WI38 (cell line): ENCODE data around the gene GPR107.

Experiments
- H3K4me3 ChIP-seq: 2 replicates; pipeline ENCODE4 v1.5.1; 2011; ENCODE audit warnings: low read depth, mild to moderate bottlenecking, control low read depth, low read length
- TF ChIP-seq, protein P1 (sequence below): IDR thresholded peaks from 2 replicates; pipeline ENCODE4 v1.5.1; 2012; ENCODE audit warnings: low read depth, mild to moderate bottlenecking, control low read depth, low read length

Gene GPR107

DNA sequence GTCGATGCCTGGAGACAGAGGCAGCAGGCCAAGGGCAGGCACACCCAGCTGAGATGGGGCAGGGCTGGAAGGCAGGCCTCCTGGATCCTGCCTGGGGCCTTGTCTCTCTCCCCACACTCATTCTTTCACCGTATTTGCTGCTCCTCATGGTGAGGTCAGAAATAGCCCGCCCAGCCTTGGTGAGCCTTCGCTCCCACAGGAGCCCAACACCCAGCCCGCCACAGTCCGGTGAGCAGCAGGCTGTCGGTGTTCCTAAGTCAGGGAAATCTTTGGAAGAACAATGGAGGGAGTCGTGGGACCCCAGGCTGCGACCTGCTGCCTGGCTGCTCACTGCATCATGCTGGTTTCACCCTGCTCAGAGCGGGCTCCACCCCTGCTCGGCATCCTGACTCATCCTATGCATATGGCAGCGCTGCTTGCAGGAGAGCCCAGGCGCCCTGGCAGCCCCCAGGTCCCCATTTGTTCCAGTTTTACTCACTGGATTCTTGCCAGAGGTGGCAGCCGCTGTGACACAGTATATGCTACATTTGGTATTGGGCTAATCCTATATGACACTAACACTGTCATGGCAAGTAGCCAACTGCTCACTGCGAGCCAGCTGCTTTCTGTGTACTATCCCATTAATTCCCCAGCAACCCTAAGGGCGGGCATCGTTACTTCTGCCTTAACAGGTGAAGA lies 65.3 kb downstream of the GPR107 start:
- TF ChIP-seq, protein P1, sequence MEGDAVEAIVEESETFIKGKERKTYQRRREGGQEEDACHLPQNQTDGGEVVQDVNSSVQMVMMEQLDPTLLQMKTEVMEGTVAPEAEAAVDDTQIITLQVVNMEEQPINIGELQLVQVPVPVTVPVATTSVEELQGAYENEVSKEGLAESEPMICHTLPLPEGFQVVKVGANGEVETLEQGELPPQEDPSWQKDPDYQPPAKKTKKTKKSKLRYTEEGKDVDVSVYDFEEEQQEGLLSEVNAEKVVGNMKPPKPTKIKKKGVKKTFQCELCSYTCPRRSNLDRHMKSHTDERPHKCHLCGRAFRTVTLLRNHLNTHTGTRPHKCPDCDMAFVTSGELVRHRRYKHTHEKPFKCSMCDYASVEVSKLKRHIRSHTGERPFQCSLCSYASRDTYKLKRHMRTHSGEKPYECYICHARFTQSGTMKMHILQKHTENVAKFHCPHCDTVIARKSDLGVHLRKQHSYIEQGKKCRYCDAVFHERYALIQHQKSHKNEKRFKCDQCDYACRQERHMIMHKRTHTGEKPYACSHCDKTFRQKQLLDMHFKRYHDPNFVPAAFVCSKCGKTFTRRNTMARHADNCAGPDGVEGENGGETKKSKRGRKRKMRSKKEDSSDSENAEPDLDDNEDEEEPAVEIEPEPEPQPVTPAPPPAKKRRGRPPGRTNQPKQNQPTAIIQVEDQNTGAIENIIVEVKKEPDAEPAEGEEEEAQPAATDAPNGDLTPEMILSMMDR = no peak
- no peak overlapping the region for H3K4me3 ChIP-seq

DNA sequence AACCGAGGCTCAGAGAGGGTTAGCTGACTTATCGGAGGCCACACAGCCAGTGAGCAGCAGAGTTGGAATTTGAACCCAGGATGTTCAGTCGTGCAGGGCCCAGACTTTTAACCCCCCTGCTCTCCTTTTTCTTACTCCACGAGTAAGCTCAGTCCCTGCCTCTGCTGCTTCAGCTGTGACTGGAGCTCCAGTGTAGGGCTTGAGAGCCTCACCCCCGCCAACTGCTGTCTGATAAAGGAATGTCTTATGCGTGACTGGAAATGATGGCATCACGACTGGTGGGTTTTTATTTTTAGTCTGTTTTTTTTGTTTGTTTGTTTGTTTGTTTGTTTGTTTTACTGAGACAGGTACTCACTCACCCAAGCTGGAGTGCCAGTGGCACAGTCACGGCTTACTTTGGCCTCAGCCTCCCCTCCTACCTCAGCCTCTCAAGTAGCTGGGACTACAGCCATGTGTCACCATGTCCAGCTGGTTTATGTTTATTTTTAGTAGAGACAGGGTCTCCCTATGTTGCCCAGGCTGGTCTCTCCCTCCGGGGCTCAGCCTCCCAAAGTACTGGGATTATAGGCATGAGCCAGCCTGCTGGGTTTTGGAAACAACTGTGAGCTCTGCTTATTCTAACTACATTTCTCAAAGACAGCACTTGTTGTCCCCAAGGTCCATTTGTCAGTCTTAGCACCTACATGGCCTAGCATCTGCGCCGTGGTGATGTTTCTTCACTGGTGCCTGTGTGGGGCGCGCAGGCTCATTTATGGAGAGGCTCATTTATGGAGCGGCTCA lies 66.0 kb downstream of the GPR107 start:
- no peak overlapping the region for H3K4me3 ChIP-seq
- TF ChIP-seq, protein P1 = no peak

DNA sequence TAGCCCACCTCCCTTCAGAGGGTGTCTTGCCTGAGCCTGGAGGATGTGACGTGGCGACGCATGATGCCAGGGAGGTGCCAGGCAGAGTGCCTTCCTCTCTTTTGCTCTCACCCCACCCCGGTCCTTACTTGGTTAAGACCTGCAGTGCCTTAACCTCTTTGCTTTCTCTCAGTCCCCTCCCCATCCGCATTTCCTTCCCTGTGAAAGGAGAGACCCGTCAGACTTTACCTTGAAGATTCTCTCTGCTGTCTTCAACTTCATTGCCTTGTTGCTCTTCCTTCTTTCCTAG lies 66.5 kb downstream of the GPR107 start:
- H3K4me3 ChIP-seq = no peak overlapping the region
- TF ChIP-seq, protein P1 = no peak

DNA sequence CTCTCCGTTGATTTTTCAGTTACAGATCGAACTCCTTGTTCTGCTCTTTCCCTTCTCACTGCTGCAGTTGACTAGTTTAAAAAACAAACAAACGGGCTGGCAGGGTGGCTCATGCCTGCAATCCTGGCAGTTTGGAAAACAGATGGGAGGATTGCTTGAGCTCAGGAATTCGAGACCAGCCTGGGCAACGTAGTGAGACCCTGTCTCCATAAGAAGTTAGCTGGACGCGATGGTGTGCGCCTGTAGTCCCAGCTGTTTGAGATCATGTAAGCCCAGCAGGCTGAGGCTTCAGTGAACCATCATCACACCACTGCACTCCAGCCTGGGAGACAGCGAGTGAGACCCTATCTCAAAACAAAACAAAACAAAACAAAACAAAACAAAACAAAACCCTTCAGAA lies 67.1 kb downstream of the GPR107 start:
- TF ChIP-seq, protein P1 = no peak
- no peak overlapping the region for H3K4me3 ChIP-seq

DNA sequence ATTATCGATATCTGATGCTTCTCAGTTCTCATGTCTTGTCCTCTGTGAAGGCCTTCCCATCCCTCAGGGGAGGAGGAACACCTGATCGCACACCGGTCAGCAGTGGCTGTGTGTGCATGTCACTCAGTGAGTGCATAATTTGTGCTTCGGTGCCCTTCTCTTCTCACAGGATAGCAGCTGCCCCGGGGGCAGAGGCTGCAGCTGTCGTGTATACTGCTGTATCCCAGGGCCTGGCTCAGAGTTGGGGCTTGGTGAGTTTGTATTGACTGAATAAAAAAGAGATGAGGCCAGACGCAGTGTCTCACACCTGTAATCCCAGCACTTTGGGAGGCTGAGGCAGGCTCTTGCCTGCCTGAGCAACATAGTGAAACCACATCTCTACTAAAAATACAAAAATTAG lies 68.8 kb downstream of the GPR107 start:
- H3K4me3 ChIP-seq = no peak overlapping the region
- TF ChIP-seq, protein P1 = no peak

DNA sequence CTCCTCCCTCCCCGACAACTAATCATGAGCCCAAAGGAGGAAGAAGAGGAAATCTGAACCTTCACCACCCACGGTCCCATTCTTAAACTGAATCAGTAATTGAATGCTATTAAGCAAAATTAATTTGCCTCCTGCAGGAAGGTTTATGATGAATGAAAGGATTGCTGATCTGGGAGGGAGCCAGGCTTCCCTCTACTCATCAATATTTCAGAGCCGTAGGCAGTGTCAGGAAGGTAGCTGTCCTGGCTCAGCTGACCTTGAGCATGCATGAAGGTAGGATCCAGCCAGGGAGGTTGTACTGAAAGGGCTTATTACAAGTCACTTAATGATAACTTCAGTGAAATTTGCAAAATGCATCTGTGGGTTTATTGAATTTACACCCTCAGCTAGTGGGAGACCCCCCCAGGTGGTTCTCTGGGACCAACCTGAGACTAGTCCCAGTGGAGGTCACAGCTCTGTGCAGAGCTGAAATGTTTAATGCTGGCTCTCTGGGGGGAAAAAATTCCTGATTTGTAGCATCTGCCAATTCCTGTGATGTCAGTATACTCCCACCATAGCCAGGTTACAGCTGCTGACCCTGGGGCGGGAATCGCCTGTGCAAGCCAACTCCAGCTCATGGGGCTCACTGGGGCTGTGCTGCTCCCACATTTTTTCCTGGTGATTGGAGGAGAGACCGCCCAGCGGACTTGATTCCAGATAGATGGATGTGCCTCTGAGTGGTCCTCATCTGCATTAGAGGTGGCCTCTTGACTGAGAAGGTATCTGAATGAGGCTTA lies 70.6 kb downstream of the GPR107 start:
- TF ChIP-seq, protein P1 = no peak
- no peak overlapping the region for H3K4me3 ChIP-seq
